NB4 (cell line): ENCODE results near the gene KIF16B.

Source experiments
- DNase-seq: peaks from one replicate; pipeline ENCODE4 v3.0.0; 2010; ENCODE audit warnings: low read depth
- H3K4me3 ChIP-seq: one replicate; pipeline ENCODE4 v1.5.1; 2011; ENCODE audit warnings: mild to moderate bottlenecking, low read depth, low read length, moderate library complexity
- MYC ChIP-seq: IDR thresholded peaks from 2 replicates; pipeline ENCODE4 v1.6.1; 2011; ENCODE audit warnings: low read depth, low read length
- POLR2A ChIP-seq: IDR thresholded peaks from 2 replicates; pipeline ENCODE4 v1.6.1; 2011; ENCODE audit warnings: mild to moderate bottlenecking; ENCODE audit not compliant: insufficient read length; ENCODE audit errors: extremely low read depth
- TF ChIP-seq, protein P1 (sequence below): IDR thresholded peaks from 2 replicates; pipeline ENCODE4 v1.6.1; 2011; ENCODE audit warnings: low read depth, low read length
- TF ChIP-seq, protein P2 (sequence below): IDR thresholded peaks from one replicate; pipeline ENCODE4 v1.5.1; 2012; ENCODE audit warnings: low read depth, low read length

Gene KIF16B

GRCh38 chr20:16378712-16379370 lies 194.4 kb downstream of the KIF16B start:
- DNase-seq = no peak
- H3K4me3 ChIP-seq = no peak overlapping the region
- TF ChIP-seq, protein P1, sequence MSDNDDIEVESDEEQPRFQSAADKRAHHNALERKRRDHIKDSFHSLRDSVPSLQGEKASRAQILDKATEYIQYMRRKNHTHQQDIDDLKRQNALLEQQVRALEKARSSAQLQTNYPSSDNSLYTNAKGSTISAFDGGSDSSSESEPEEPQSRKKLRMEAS = no peak
- no peak for TF ChIP-seq POLR2A
- TF ChIP-seq MYC = no peak
- TF ChIP-seq, protein P2, sequence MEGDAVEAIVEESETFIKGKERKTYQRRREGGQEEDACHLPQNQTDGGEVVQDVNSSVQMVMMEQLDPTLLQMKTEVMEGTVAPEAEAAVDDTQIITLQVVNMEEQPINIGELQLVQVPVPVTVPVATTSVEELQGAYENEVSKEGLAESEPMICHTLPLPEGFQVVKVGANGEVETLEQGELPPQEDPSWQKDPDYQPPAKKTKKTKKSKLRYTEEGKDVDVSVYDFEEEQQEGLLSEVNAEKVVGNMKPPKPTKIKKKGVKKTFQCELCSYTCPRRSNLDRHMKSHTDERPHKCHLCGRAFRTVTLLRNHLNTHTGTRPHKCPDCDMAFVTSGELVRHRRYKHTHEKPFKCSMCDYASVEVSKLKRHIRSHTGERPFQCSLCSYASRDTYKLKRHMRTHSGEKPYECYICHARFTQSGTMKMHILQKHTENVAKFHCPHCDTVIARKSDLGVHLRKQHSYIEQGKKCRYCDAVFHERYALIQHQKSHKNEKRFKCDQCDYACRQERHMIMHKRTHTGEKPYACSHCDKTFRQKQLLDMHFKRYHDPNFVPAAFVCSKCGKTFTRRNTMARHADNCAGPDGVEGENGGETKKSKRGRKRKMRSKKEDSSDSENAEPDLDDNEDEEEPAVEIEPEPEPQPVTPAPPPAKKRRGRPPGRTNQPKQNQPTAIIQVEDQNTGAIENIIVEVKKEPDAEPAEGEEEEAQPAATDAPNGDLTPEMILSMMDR = no peak

DNA sequence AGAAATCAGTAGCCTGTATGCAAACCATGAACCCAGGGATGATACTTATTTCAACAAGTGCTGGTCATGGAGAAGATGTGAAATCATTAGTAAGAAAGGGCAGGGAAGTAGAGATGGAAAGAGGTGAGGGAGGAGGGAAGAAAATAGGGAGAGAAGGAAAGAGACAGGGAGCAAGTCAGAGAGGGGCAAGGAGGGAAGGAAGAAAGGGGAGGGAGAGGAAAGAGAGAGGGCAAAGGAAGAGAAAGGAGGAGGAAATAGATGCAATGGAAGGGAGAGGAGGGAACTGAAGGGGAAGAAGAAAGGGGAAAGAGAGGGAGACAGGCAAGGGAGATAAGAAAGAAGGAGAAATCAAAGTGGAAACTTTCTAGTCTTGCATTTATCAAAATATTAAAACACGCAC lies 195.1 kb downstream of the KIF16B start:
- no peak overlapping the region for H3K4me3 ChIP-seq
- DNase-seq = no peak
- no peak for TF ChIP-seq POLR2A
- TF ChIP-seq, protein P2 = no peak
- TF ChIP-seq MYC = no peak
- TF ChIP-seq, protein P1 = no peak

- TF ChIP-seq MYC (no peak), POLR2A (no peak)
- TF ChIP-seq, protein P1 = no peak
- TF ChIP-seq, protein P2 = no peak
- H3K4me3 ChIP-seq = no peak overlapping the region
- no peak for DNase-seq
Measured at GRCh38 chr20:16369441-16369840, 203.8 kb downstream of the KIF16B start.

- no peak for DNase-seq
- no peak for TF ChIP-seq MYC
- no peak for TF ChIP-seq POLR2A
- TF ChIP-seq, protein P2 = no peak
- TF ChIP-seq, protein P1 = no peak
- H3K4me3 ChIP-seq = no peak overlapping the region
Measured at GRCh38 chr20:16368645-16369292, 204.5 kb downstream of the KIF16B start.

DNA sequence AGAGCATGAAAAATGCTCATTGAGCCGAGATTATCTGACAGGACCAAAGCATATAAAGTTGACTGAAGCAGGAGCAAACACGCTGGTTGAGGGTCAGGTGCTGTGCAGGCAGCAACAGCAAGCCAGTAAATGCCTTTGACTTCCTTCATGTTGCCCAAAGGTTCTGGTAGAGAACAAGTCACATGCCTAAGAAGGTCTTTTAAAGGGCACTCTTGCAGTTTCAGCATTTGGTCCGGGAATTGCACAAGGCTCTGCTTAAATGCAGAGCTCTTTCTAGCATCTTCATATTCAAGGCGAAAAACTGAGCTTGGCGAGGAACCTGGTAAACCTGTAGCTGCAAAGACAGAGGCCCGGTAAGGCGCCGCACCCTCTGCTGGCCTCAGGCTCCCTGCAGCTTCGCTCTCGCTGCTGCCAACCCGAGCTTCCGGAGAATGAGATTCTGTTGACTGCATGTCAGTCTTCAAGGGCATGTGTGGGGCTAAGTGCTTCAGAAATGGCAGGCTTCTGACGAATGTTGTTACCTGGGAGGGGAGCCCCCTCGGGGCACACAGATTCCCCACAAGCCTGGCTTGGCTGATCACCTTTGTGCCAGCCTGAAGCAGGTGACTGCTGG lies 205.2 kb downstream of the KIF16B start:
- no peak for DNase-seq
- no peak overlapping the region for H3K4me3 ChIP-seq
- TF ChIP-seq MYC = no peak
- TF ChIP-seq, protein P2 = no peak

DNA sequence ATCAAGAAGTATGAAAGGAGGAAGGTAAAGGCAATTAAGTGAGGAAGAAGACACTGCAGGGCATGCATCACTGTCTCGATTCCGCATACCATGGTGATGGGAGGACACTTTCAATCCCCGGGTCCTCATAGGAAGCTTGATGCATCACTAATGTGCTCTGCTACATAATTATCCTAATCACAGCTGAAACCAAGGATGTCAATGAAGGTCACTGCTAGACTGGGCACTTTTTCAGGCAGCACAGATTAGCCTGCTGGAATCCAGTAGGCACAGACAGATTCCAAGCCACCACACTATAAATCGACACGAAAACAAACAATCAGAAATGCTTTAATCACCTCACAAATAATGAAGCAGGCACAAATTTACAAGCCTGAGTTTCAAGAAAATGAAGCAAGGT lies 206.7 kb downstream of the KIF16B start:
- no peak for TF ChIP-seq POLR2A
- no peak overlapping the region for H3K4me3 ChIP-seq
- DNase-seq = no peak
